Neural progenitor cell (in vitro differentiated cells): ENCODE data around the gene AHNAK2.
"Not testable (repeated sequence)": the region's sequence is repeated elsewhere in the genome, so short reads cannot be mapped to it uniquely, and the experiment has no call there.

ENCODE experiments used
- CTCF ChIP-seq: fragments of 200-600 bp; sonication (generic); IDR thresholded peaks from 2 replicates; pipeline ENCODE4 v1.5.1; 2017; ENCODE audit warnings: antibody characterized with exemption, mild to moderate bottlenecking
- EZH2 ChIP-seq: fragments of 200-600 bp; sonication (generic); IDR thresholded peaks from 2 replicates; pipeline ENCODE4 v1.6.1; 2017; ENCODE audit warnings: antibody characterized with exemption, mild to moderate bottlenecking, moderate library complexity

DNA sequence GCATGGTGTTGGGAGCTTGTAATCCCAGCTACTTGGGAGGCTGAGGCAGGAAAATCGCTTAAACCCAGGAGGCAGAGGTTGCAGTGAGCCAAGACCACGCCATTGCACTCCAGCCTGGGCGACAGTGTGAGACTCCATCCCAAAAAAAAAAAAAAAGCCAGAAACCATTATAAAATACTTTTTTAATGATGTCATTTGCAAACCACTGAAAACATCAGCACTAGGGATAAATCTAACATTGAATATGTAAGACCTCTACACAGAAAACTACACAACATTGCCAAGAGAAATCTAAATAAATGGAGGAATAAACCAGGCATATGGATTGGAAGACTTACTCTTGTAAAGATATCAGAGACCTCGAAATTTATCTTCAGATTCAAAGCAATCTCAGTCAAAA lies 49.5 kb upstream of the AHNAK2 start:
- not testable (repeated sequence) for TF ChIP-seq CTCF, EZH2
